Activated T-cell treated with anti-CD3 and anti-CD28 coated beads, Interleukin-2, amount 50 U/mL, for 48 hours (primary cell): ENCODE results near the gene OTUB1.
"Not testable (repeated sequence)": the region's sequence is repeated elsewhere in the genome, so short reads cannot be mapped to it uniquely, and the experiment has no call there.

ENCODE experiments used
- DNase-seq, 2 experiments: peaks; one replicate each; pipeline ENCODE4 v3.0.0-alpha.2; 2020

Gene OTUB1

GRCh38 chr11:63986156-63986931, at the start of gene OTUB1:
Gene OTUB1 (plus strand): TSS chr11:63986438. CDS start chr11:63986457, 19 bp downstream.
- peak; percentile 90 to 91 for DNase-seq

GRCh38 chr11:63937713-63938478, 48.3 kb upstream of the OTUB1 start:
- peak in 1 of 2 experiments; percentile 45 for DNase-seq

- peak; percentile 91 to 96 for DNase-seq
Measured at GRCh38 chr11:63938479-63939396, 47.5 kb upstream of the OTUB1 start, which contains the start of gene NAA40. Gene NAA40 (plus strand): TSS chr11:63939002. CDS start chr11:63939097, 95 bp downstream.

- DNase-seq = no peak
Measured at GRCh38 chr11:63939397-63939891, 46.8 kb upstream of the OTUB1 start.

GRCh38 chr11:63940786-63941185, 45.5 kb upstream of the OTUB1 start:
- no peak for DNase-seq

GRCh38 chr11:63941901-63942300, 44.3 kb upstream of the OTUB1 start:
- DNase-seq = no peak

- no peak for DNase-seq
Measured at GRCh38 chr11:63942803-63943202, 43.4 kb upstream of the OTUB1 start.

- DNase-seq = no peak
Measured at GRCh38 chr11:63944987-63945386, 41.3 kb upstream of the OTUB1 start.

- peak; percentile 61 to 64 for DNase-seq
Measured at GRCh38 chr11:63945477-63946163, 40.6 kb upstream of the OTUB1 start.

GRCh38 chr11:63951779-63952536, 34.3 kb upstream of the OTUB1 start:
- peak in 1 of 2 experiments; percentile 49 for DNase-seq

- DNase-seq = no peak
Measured at GRCh38 chr11:63952570-63952969, 33.7 kb upstream of the OTUB1 start.

GRCh38 chr11:63958008-63958407, 28.2 kb upstream of the OTUB1 start:
- DNase-seq = no peak

- DNase-seq = no peak
Measured at GRCh38 chr11:63961608-63962412, 24.4 kb upstream of the OTUB1 start.

GRCh38 chr11:63963895-63964294, 22.3 kb upstream of the OTUB1 start:
- DNase-seq = not testable (repeated sequence)

GRCh38 chr11:63966444-63966843, 19.8 kb upstream of the OTUB1 start:
- DNase-seq = no peak

- no peak for DNase-seq
Measured at GRCh38 chr11:63969461-63969860, 16.8 kb upstream of the OTUB1 start.

- DNase-seq = no peak
Measured at GRCh38 chr11:63970902-63971301, 15.3 kb upstream of the OTUB1 start.

GRCh38 chr11:63973912-63974258, 12.4 kb upstream of the OTUB1 start:
- DNase-seq = not testable (repeated sequence)

- peak; percentile 95 for DNase-seq
Measured at GRCh38 chr11:63974259-63975143, 11.7 kb upstream of the OTUB1 start, which contains the start of gene COX8A. Gene COX8A (plus strand): TSS chr11:63974620. CDS start chr11:63974681, 61 bp downstream.
